D721Med (cell line): ENCODE data around the gene TPT1.

ENCODE experiments used
- DNase-seq: peaks from one replicate; pipeline ENCODE4 v3.0.0; 2011; ENCODE audit warnings: low spot score; ENCODE audit not compliant: insufficient read length
- FAIRE-seq: peaks from 2 replicates; lab custom pipeline; 2011; peaks lifted over from hg19 to GRCh38; lab: Jason Lieb, UNC
- TF ChIP-seq, protein P1 (sequence below): IDR thresholded peaks from 2 replicates; pipeline ENCODE4 v1.5.1; 2012; ENCODE audit warnings: mild to moderate bottlenecking, control low read depth; ENCODE audit not compliant: insufficient read depth; ENCODE audit errors: missing control alignments

Gene TPT1

DNA sequence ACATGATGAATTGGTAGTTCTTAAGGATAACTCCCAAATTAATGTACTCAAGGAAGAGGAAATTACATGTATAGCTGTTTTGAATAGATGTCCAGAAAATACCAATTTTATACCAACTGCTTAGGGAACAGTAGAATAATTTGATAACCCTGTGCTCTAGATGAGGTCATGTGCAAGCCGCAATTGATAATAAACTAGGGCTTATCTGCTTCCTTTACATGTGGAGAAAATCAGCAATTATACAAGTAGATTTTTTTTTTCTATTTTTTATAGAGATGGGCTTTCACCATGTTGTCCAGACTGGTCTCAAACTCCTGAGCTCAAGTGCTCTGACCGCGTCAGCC, 9.3 kb downstream of the TPT1 start:
- TF ChIP-seq, protein P1, sequence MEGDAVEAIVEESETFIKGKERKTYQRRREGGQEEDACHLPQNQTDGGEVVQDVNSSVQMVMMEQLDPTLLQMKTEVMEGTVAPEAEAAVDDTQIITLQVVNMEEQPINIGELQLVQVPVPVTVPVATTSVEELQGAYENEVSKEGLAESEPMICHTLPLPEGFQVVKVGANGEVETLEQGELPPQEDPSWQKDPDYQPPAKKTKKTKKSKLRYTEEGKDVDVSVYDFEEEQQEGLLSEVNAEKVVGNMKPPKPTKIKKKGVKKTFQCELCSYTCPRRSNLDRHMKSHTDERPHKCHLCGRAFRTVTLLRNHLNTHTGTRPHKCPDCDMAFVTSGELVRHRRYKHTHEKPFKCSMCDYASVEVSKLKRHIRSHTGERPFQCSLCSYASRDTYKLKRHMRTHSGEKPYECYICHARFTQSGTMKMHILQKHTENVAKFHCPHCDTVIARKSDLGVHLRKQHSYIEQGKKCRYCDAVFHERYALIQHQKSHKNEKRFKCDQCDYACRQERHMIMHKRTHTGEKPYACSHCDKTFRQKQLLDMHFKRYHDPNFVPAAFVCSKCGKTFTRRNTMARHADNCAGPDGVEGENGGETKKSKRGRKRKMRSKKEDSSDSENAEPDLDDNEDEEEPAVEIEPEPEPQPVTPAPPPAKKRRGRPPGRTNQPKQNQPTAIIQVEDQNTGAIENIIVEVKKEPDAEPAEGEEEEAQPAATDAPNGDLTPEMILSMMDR: no peak
- no peak for DNase-seq
- no peak for FAIRE-seq

DNA sequence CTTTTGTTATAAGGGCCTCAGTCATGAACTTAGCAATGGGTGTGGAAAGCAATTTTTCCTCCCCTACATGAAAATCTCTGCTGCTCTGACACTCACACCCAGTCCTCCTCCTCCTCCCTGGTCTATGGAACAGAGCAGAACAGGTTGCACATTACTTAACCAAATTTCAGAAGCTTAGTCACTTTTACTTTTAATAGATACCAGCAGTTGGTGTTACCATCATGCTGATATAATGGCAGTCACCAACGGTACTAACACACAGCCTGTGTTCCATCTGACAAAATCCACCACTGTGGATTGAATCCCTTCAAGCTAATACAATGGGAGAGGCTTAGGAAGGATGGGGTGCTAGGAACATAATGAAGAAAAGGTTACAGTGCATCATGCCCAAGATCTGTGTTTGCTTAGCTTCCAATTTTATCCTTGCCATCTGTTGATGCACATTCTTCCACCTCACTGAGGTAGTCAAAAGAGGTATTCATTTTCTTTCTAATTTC, 9.8 kb downstream of the TPT1 start:
- TF ChIP-seq, protein P1: no peak
- no peak for DNase-seq
- no peak for FAIRE-seq

DNA sequence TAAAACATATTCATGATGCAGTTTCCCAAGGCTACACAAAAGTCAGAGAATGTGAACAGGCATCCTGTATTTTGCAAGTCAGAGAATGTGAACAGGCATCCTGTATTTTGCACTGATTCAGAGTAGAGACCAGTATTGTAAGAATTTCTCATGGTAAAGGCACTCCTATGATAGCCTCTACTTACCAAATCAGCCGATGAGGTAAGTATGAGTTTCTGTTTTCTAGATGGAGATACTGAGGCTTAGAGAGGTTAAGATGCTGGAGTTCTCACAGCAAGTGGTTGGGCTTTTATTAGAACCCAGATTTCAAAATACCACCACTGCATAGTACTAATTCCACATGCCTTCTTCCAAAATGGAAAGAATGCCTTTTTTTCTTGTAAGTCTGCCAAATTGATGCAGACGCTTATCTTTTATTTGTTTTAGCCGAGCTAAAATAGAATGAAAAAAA, 12.3 kb downstream of the TPT1 start:
- TF ChIP-seq, protein P1: no peak
- FAIRE-seq (no peak), DNase-seq (no peak)

DNA sequence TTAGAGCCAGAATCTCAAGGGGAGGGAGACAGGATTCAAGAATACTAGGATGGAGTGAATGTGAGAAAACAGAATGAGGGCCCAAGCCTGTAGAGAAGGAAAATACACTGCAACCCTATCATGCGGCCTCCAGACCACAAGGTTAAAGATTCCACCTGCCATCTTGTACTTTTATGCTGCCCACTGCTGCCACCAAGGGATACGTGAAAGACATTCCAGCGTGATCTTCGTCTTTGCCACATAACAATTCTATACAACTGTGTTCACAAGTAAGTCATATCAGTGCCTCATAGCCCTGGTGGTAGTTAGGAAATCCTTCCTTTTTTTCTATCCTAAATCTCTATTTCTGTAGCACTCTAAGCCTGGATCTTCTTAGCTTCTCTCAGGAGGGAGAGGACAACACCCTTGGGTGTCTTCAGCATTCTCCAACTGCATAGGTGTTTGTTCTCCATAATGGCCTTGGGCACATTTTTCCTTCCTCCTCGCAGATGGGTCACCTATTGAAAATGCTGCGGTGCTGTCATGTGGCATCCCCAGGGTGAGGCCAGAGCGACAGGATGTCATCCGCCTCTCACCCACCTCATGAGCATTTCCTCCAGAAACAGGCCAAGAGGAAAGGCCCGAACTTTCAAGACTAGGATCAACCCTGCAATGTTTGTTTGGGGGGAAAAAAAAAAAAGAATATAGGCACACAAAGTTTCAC, 13.6 kb downstream of the TPT1 start:
- TF ChIP-seq, protein P1: no peak
- DNase-seq (no peak), FAIRE-seq (no peak)

DNA sequence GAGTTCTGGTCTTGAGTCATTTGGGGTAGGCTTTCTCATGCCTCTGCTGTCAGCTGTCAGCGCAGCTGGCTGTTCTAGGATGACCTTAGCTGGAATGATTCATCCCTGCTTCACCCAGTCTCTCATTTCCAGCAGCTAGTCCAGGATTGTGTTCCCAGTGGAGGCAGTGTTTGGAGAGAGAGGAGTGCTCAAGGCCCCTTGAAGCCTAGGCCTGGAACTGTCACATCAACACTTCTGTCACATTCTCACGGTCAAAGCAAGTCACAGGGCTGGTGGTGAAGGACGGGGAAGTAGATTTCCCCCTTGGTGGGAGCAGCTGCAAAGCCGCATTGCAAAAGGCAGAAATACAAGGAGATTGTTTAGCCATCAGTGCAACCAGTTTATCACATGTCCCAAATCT, 15.2 kb downstream of the TPT1 start:
- FAIRE-seq (no peak), DNase-seq (no peak)
- TF ChIP-seq, protein P1: no peak

DNA sequence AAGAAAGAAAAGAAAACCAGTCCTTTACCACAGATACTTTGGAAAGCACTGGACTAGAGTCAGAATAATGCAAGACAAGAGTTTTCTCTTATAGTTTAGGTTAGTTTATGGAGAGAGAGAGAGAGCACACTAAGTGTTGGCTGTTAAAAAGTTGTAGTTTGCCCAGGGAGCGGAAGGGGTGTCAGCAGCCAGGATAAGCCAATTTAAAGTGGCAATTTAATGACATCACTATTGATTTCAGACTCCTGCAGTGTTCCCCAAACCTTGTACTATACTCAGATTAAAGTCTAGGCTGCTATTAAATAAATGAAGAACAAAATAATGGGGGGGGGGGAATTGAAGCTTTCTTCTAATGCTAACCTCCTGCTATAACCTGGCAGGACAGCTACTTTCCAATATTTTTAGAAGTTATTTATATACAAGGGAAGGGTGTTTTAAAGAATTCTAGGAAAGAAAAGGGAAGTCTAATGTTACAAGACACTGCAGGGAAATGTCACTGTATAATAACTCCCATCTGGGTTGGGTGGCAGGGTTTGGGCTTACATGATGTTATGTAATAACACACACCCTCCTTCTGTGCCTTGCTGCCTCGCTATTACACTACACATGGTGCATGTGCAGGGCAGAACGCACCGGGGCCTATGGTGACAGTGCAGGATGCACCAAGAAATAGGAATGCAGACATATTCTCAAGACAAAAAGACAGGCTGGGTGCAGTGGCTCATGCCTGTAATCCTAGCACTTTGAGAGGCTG, 19.9 kb downstream of the TPT1 start:
- FAIRE-seq: no peak
- TF ChIP-seq, protein P1: no peak
- no peak for DNase-seq

DNA sequence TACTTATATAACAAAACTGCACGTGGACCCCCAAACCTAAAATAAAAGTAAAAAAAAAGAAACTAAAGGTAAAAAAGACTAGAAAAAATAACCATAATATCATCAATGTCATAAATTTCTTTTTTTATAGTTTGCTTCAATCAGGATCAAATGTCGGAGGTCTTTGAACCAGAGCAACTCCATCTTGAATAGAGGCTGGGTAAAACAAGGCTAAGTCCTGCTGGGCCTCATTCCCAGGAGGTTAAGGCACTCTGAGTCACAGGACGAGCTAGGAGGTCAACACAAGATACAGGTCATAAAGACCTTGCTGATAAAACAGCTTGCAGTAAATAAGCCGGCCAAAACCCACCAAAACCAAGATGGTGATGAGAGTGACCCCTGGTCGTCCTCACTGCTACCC, 24.0 kb downstream of the TPT1 start:
- no peak for DNase-seq
- TF ChIP-seq, protein P1: no peak
- FAIRE-seq: no peak
